Measurements from ENCODE around the gene NATD1.
"Not testable (repeated sequence)": the region's sequence is repeated elsewhere in the genome, so short reads cannot be mapped to it uniquely, and the experiment has no call there.

The NATD1 gene

DNA sequence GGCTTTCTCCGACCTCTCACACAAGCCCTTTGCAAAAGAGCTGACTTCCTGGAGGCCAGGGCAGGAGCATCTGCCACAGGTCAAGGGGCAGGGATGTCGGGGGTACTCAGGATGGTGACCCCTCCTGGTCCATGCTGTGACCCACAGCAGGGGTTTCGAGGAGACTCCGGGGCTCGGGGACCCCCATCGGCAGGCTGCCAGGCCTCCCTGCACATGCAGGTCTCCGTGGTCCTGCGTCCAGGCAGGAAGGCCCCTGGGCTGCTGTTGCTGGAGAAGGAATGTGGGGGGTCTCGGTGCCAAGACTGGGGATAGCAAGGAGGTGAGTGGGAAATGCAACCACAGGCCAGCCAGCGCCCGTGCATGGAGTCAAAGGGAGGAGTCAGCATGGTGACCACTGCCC lies 11.6 kb downstream of the NATD1 start:
- no peaks in the 10 kb centered on the region for H3K9me3 ChIP-seq (ENCODE audit: control insufficient read depth, insufficient read depth, low read depth, low read length)
- H3K27ac ChIP-seq (ENCODE audit: low read depth, low read length): no peak overlapping the region
- H3K4me1 ChIP-seq (ENCODE audit: control insufficient read depth, insufficient read depth, low read length): peaks cover 33% of the 10 kb centered on the region
- no peak overlapping the region for H3K9ac ChIP-seq (ENCODE audit: low read length)
- no peak overlapping the region for H3K4me3 ChIP-seq (ENCODE audit: low read depth, low read length)
- H3K27me3 ChIP-seq (ENCODE audit: control insufficient read depth, insufficient read depth, low read length): no peaks in the 10 kb centered on the region
- H3K36me3 ChIP-seq (ENCODE audit: control insufficient read depth, insufficient read depth, low read length): 0 out of 2 replicates have a peak, but pooled peaks cover 5% of the 10 kb centered on the region

DNA sequence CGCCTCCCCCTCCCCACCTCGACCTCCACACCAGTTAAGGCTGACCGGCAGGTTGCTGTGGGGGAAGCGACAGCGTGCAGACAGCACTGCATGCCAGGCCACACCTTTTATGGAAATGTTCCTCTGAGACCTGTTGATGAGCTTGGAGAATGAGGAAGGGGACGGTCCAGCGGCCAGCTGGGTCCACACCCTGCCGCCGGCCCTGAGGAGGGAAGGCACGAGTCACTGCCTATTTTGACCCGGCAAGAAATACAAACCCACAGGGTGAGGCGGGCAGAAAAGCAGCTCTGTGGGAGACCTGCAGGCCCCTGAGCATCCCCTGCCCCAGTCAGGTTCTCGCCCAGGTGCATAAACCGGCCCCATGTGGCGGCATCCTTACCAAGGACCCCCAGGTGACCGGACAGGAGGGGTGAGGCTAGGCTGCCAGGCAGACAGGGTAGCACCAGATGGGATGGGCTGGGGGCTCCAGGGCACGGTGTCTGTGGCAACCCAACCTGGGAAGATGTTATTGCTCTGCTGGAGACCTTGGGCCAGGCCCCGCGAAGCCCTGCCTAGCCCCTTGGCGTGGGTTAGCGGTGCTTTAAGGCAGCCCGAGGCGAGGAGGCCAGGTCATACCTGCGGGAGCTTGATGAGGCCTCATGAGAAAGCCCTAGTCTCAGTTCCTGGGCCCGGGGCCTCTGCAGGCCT lies 12.7 kb downstream of the NATD1 start:
- Histone ChIP-seq H3K9ac (ENCODE audit: low read length) (peak overlapping the region; percentile 29), H3K4me3 (ENCODE audit: low read depth, low read length) (peak overlapping the region; percentile 9; the same call in 1 of the 2 replicates), H3K27me3 (ENCODE audit: control insufficient read depth, insufficient read depth, low read length) (no peaks in the 10 kb centered on the region), H3K27ac (ENCODE audit: low read depth, low read length) (peak overlapping the region; percentile 32; the same call in 1 of the 2 replicates), H3K9me3 (ENCODE audit: control insufficient read depth, insufficient read depth, low read depth, low read length) (no peaks in the 10 kb centered on the region), H3K4me1 (ENCODE audit: control insufficient read depth, insufficient read depth, low read length) (peaks cover 30% of the 10 kb centered on the region), H3K36me3 (ENCODE audit: control insufficient read depth, insufficient read depth, low read length) (0 out of 2 replicates have a peak, but pooled peaks cover 5% of the 10 kb centered on the region)

DNA sequence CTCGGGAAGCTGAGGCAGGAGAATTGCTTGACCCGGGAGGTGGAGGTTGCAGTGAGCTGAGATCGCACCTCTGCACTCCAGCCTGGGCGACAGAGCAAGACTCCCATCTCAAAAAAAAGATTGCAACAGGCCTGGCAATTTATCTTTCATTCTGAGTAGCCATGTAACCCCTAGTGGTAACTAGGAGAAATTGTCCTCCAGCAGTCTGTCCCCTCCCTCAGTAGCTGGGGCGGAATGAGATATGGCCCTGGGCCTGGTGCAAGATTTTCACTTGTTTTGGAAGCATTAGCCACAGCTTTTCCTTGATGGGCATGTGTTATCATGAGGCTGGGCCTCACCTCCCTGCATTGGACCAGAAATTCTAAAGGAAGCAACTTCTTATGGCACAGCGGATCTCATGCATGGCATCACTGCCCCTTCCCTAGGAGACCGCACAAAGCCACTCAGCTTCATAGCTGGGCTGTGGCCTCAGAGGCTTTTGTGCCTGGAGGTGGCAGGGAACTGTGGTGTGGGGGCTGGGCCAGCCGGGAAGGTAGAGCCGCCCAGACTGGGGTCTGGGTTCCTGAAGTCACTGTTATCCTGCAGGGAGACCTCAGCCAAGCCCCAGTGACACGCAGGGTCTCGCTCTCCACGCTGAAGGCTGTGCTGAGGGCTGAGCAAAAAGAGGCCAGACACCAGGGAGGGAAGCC lies 13.4 kb downstream of the NATD1 start:
- peak overlapping the region; percentile 9; the same call in 1 of the 2 replicates for H3K4me3 ChIP-seq (ENCODE audit: low read depth, low read length)
- 0 out of 2 replicates have a peak, but pooled peaks cover 5% of the 10 kb centered on the region for H3K36me3 ChIP-seq (ENCODE audit: control insufficient read depth, insufficient read depth, low read length)
- no peaks in the 10 kb centered on the region for H3K27me3 ChIP-seq (ENCODE audit: control insufficient read depth, insufficient read depth, low read length)
- peak overlapping the region; percentile 32; the same call in 1 of the 2 replicates for H3K27ac ChIP-seq (ENCODE audit: low read depth, low read length)
- H3K9me3 ChIP-seq (ENCODE audit: control insufficient read depth, insufficient read depth, low read depth, low read length): no peaks in the 10 kb centered on the region
- H3K4me1 ChIP-seq (ENCODE audit: control insufficient read depth, insufficient read depth, low read length): peaks cover 30% of the 10 kb centered on the region
- H3K9ac ChIP-seq (ENCODE audit: low read length): peak overlapping the region; percentile 29

DNA sequence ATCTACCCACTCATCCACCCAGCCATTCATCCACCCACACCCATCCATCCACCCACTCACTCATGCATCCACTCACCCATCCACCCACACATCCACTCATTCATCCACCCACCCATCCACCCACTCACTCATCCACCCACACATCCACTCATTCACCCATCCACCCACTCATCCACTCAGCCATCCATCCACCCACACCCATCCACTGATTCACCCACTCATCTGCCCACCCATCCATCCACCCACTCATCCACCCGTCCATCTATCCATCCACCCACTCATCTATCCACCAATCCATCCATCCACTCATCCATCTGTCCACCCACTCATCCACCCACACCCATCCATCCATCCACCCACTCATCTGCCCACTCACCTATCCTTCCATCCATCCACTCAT lies 17.3 kb downstream of the NATD1 start:
- H3K4me1 ChIP-seq (ENCODE audit: control insufficient read depth, insufficient read depth, low read length): peaks cover 17% of the 10 kb centered on the region
- no peak overlapping the region for H3K4me3 ChIP-seq (ENCODE audit: low read depth, low read length)
- H3K36me3 ChIP-seq (ENCODE audit: control insufficient read depth, insufficient read depth, low read length): no peaks in the 10 kb centered on the region
- no peaks in the 10 kb centered on the region for H3K27me3 ChIP-seq (ENCODE audit: control insufficient read depth, insufficient read depth, low read length)
- H3K9me3 ChIP-seq (ENCODE audit: control insufficient read depth, insufficient read depth, low read depth, low read length): peaks cover 2% of the 10 kb centered on the region; the same call in 1 of the 2 replicates
- H3K27ac ChIP-seq (ENCODE audit: low read depth, low read length): no peak overlapping the region
- no peak overlapping the region for H3K9ac ChIP-seq (ENCODE audit: low read length)

DNA sequence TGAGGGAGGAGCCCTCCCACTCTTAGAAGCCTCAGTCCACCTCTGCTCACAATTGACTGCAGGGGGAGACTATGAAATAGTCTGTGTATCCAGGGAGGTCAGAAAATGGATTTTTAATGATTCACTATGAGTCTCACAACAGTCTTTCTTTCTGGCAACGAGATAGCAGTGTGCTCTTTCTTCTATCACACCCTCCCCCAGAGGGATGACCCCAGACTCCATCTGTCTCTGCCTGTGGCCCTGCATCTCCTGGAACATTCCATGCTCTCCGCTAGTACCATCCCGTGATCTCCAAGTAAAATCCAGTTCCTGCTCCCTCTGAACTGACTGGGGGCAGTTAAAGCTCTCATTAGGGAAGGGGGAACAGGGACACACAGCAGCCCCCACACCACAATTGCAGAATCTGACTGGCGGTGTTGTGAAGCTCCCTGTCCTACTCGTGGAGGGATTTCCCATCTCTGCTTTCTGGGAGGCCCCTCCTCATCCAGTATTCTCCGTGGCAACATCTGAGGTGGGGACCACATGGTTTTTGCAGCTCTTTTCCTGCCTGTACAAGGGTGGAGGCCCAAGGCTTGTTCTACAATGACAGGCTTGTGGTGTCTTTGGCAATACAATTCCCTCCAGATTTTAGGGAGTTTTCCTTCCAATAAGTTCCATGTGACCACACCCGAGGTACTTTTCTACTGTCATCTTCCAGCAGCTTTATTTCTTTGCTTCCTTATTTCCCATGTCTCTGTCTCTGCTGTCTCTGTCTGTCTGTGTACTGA lies 19.4 kb downstream of the NATD1 start:
- Histone ChIP-seq H3K27me3 (ENCODE audit: control insufficient read depth, insufficient read depth, low read length) (no peaks in the 10 kb centered on the region), H3K36me3 (ENCODE audit: control insufficient read depth, insufficient read depth, low read length) (no peaks in the 10 kb centered on the region), H3K4me1 (ENCODE audit: control insufficient read depth, insufficient read depth, low read length) (no peaks in the 10 kb centered on the region), H3K27ac (ENCODE audit: low read depth, low read length) (no peak overlapping the region), H3K4me3 (ENCODE audit: low read depth, low read length) (no peak overlapping the region), H3K9ac (ENCODE audit: low read length) (no peak overlapping the region), H3K9me3 (ENCODE audit: control insufficient read depth, insufficient read depth, low read depth, low read length) (peaks cover 2% of the 10 kb centered on the region; the same call in 1 of the 2 replicates)

DNA sequence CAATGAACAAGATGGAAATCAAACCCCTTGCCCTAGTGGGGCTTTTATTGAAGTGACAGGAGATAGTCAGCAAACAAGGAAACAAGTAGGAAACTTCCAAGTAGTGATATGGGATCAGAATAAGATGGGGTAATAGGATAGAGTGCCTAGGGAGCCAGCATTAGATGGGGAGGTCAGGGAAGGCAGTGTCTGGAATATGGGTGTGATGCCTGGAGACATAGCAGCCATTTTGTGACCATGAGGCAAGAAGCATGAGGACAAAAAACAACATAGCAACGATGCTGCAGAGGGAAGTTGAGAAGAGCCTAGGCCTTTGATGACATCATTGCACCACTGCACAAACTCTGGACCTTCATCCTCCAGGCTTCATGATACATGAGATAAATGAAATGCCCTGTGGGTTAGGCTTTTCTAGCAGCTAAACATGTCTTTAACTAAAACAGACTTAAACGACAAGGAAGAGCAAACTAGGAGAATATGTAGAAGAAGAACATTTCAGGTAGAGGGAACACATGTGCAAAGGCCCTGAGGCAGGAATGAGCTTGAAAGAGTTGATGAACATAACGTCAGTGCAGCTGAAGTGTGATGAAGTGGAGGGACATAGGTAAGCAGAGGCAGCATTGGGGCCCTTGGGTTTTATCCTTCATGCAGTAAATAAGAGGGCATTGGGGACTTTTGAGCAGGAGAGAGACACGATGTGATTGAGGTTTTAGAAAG lies 21.0 kb downstream of the NATD1 start:
- no peaks in the 10 kb centered on the region for H3K4me1 ChIP-seq (ENCODE audit: control insufficient read depth, insufficient read depth, low read length)
- no peak overlapping the region for H3K4me3 ChIP-seq (ENCODE audit: low read depth, low read length)
- H3K27me3 ChIP-seq (ENCODE audit: control insufficient read depth, insufficient read depth, low read length): no peaks in the 10 kb centered on the region
- no peaks in the 10 kb centered on the region for H3K36me3 ChIP-seq (ENCODE audit: control insufficient read depth, insufficient read depth, low read length)
- peaks cover 2% of the 10 kb centered on the region; the same call in 1 of the 2 replicates for H3K9me3 ChIP-seq (ENCODE audit: control insufficient read depth, insufficient read depth, low read depth, low read length)
- no peak overlapping the region for H3K9ac ChIP-seq (ENCODE audit: low read length)
- H3K27ac ChIP-seq (ENCODE audit: low read depth, low read length): no peak overlapping the region

DNA sequence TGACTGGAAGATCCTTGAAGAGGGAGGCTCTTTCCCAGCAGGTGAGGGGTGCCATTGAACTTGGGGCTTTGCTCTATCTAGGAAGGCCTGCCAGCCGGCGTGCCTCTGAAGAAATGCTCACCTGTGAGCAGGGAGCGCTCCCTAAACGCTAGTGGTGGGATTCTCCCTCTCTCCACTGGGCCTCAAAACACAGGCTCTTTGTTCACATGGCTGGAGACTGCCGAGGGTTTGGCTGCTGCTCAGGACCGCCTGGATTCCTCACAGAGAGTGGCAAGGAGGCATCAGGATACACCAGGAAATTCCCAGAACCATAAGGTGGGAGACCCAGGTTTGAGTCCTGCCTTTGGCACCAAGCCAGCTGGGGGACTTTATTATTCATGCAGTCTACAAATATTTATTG lies 21.7 kb downstream of the NATD1 start:
- Histone ChIP-seq H3K36me3 (ENCODE audit: control insufficient read depth, insufficient read depth, low read length) (no peaks in the 10 kb centered on the region), H3K27me3 (ENCODE audit: control insufficient read depth, insufficient read depth, low read length) (no peaks in the 10 kb centered on the region)

DNA sequence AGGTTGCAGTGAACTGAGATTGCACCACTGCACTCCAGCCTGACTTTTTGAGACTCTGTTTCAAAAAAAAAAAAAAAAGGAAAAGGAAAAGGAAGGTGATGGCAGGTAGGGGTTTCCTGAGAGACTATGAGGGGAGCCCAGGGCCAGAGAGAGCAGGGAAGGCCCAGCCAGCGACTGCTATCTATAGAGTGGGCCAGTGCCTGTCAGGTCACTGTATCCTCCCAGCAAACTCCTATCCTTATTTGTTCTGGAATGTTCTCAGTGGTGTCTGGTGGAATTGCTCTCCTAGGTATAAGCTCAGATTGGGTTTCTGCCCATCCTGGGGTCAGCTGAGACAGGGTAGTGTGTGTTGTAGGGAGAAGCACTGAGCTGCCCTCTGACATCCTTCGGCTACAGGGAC lies 24.4 kb downstream of the NATD1 start:
- Histone ChIP-seq H3K4me1 (ENCODE audit: control insufficient read depth, insufficient read depth, low read length) (no peaks in the 10 kb centered on the region), H3K9me3 (ENCODE audit: control insufficient read depth, insufficient read depth, low read depth, low read length) (peaks cover 2% of the 10 kb centered on the region; the same call in 1 of the 2 replicates), H3K27me3 (ENCODE audit: control insufficient read depth, insufficient read depth, low read length) (no peaks in the 10 kb centered on the region), H3K27ac (ENCODE audit: low read depth, low read length) (no peak overlapping the region), H3K36me3 (ENCODE audit: control insufficient read depth, insufficient read depth, low read length) (no peaks in the 10 kb centered on the region), H3K9ac (ENCODE audit: low read length) (no peak overlapping the region), H3K4me3 (ENCODE audit: low read depth, low read length) (no peak overlapping the region)

More for the DNA sequence above, 21.7 kb downstream of the NATD1 start:
- Histone ChIP-seq H3K27ac (ENCODE audit: low read depth, low read length) (no peak overlapping the region), H3K4me1 (ENCODE audit: control insufficient read depth, insufficient read depth, low read length) (no peaks in the 10 kb centered on the region), H3K9me3 (ENCODE audit: control insufficient read depth, insufficient read depth, low read depth, low read length) (peaks cover 2% of the 10 kb centered on the region; the same call in 1 of the 2 replicates), H3K9ac (ENCODE audit: low read length) (no peak overlapping the region), H3K4me3 (ENCODE audit: low read depth, low read length) (no peak overlapping the region)

DNA sequence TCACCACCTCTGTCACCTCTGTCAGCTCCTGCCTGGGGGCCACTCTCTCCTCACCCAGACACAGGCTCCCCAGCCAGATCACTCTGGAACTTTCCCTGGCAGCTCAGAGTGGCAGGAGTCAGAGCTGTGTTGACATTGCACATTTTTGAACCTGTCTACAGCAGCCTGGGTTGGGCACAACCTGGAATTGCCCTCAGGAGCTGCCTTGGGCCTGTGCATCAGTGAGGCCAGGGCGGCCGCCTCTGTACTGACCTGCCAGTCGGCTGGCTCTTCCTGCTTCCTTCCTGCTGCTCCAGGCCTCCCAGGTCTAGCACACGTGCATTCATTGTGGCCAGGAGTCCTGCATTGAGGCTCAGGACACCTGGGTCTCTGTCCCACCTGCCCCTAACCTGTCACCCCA lies 25.1 kb downstream of the NATD1 start:
- H3K9ac ChIP-seq (ENCODE audit: low read length): no peak overlapping the region
- H3K27ac ChIP-seq (ENCODE audit: low read depth, low read length): no peak overlapping the region
- H3K4me1 ChIP-seq (ENCODE audit: control insufficient read depth, insufficient read depth, low read length): no peaks in the 10 kb centered on the region
- H3K27me3 ChIP-seq (ENCODE audit: control insufficient read depth, insufficient read depth, low read length): no peaks in the 10 kb centered on the region
- H3K9me3 ChIP-seq (ENCODE audit: control insufficient read depth, insufficient read depth, low read depth, low read length): peaks cover 2% of the 10 kb centered on the region; the same call in 1 of the 2 replicates
- no peaks in the 10 kb centered on the region for H3K36me3 ChIP-seq (ENCODE audit: control insufficient read depth, insufficient read depth, low read length)
- no peak overlapping the region for H3K4me3 ChIP-seq (ENCODE audit: low read depth, low read length)

DNA sequence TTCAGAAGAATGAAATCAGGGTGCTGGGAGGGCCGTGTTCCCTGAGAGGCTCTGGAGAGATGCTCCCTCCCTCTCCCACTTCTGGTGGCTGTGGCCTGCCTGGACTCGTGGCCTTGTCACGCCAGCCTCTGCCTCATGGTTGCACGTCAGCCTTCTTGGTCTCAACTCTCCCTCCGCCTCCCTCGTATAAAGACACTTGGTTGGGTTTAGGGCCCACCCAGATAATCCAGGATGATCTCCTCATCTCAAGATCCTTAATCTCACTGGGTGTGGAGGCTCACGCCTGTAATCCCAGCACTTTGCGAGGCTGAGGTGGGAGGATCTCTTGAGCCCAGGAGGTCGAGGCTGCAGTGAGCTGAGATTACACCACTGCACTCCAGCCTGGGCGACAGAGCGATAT lies 25.9 kb downstream of the NATD1 start:
- not testable (repeated sequence) for H3K36me3 ChIP-seq (ENCODE audit: control insufficient read depth, insufficient read depth, low read length); H3K4me3 ChIP-seq (ENCODE audit: low read depth, low read length); H3K4me1 ChIP-seq (ENCODE audit: control insufficient read depth, insufficient read depth, low read length); H3K9ac ChIP-seq (ENCODE audit: low read length); H3K27ac ChIP-seq (ENCODE audit: low read depth, low read length); H3K27me3 ChIP-seq (ENCODE audit: control insufficient read depth, insufficient read depth, low read length); H3K9me3 ChIP-seq (ENCODE audit: control insufficient read depth, insufficient read depth, low read depth, low read length)
